SJCRH30 (cell line): ENCODE data around the gene NLRP14. TPM values are rescaled to one million over a fixed set of nuclear protein-coding genes. Genes with fewer than 3 reads are reported as not detected.

Experiments
- DNase-seq, 2 experiments: peaks; one replicate each; pipeline ENCODE4 v3.0.0-alpha.2; 2015 to 2020
- H3K27ac ChIP-seq: fragments of 250-450 bp; sonication (Bioruptor Pico); 2 replicates; pipeline ENCODE4 v1.5.1; 2020; ENCODE audit warnings: mild to moderate bottlenecking, moderate library complexity
- H3K27me3 ChIP-seq: fragments of 250-450 bp; sonication (Bioruptor Pico); 2 replicates; pipeline ENCODE4 v1.5.1; 2020; ENCODE audit warnings: mild to moderate bottlenecking, moderate library complexity
- H3K36me3 ChIP-seq: fragments of 250-450 bp; sonication (Bioruptor Pico); 2 replicates; pipeline ENCODE4 v1.5.1; 2020; ENCODE audit warnings: mild to moderate bottlenecking, moderate library complexity
- H3K4me1 ChIP-seq: fragments of 250-450 bp; sonication (Bioruptor Pico); 2 replicates; pipeline ENCODE4 v1.5.1; 2020; ENCODE audit warnings: mild to moderate bottlenecking, moderate library complexity
- H3K4me3 ChIP-seq: fragments of 250-450 bp; sonication (Bioruptor Pico); 2 replicates; pipeline ENCODE4 v1.5.1; 2020; ENCODE audit warnings: mild to moderate bottlenecking, moderate library complexity
- H3K9me3 ChIP-seq: fragments of 250-450 bp; sonication (Bioruptor Pico); replicated peaks from 2 replicates; pipeline ENCODE4 v1.5.1; 2020; ENCODE audit warnings: mild to moderate bottlenecking, moderate library complexity
- total RNA-seq: library from RNA; depleted of rRNA; stranded (reverse); fragments of >200 nt; shearing (Covaris generic); gene quantifications from 2 replicates; pipeline ENCODE4 v1.2.3, GENCODE V29; 2014

The NLRP14 gene
- total RNA-seq, 1 experiment from 2014 or later: not detected

DNA sequence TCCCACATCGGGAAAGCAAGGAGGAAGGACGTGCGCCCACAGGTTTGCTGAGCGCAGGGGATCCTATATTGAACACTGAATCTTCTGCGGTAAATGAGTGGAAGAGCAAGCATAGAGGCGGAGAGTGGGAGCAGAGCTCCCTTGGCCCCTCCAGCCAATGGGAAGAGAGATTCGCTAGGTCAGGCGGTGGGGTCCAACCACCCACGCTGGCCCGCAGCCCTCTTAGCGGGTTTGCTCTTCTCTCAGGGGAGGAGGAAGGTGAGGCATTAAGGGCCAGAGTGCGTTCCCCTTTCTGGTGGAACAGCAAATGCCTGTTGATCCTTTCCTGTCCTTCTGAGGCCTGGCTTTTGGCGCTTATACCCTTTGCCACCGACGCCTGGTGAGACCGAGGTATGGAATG lies 10.6 kb downstream of the NLRP14 start:
- H3K27me3 ChIP-seq: no peaks in the 10 kb centered on the region; the same call in none of the 2 replicates
- DNase-seq: no peak
- no peaks in the 10 kb centered on the region for H3K9me3 ChIP-seq
- no peaks in the 10 kb centered on the region for H3K36me3 ChIP-seq
- no peak overlapping the region for H3K4me3 ChIP-seq
- H3K27ac ChIP-seq: no peak overlapping the region
- H3K4me1 ChIP-seq: no peaks in the 10 kb centered on the region

DNA sequence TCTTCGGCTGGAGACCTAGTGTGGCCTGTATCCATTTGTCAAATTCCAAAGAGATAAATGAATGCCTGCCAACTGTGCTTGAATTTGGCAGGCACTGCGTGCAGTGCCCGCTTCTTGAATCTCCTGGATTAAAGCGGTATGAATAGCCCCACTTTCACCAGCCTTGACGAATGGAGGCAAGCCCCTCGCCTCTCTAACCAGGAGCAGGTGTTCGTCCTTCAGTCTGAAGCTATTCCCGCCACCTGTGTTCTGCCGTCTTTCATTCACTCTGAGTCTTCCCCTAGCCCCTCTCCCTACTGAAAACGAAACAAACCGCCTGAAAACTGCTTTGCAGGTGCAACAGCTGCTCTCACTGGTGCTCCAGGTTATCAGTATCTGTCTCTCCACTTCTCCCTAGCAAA lies 11.2 kb downstream of the NLRP14 start:
- no peaks in the 10 kb centered on the region for H3K9me3 ChIP-seq
- DNase-seq: peak in 1 of 2 experiments; percentile 32
- H3K27me3 ChIP-seq: peaks cover 4% of the 10 kb centered on the region
- H3K36me3 ChIP-seq: no peaks in the 10 kb centered on the region
- no peak overlapping the region for H3K4me3 ChIP-seq
- H3K4me1 ChIP-seq: no peaks in the 10 kb centered on the region
- H3K27ac ChIP-seq: no peak overlapping the region

DNA sequence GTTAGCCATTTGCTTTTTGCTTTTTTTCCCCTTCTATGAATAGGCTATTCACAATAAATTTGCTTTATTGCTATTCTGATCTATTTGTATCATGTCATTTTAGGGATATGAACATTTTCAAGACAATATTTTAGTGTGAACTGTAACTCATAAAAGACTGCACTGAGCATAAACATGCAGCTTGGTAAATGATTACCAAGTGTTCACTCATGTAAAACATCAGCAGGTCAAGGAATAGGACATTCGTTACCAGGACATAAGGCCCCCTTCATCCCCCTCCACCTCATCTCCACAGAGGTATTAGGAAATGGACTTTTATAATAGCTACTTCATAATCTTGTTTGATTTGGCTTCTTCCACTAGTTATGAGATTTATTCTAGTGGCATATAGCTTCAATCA lies 12.4 kb downstream of the NLRP14 start:
- Histone ChIP-seq H3K4me1 (no peaks in the 10 kb centered on the region), H3K4me3 (no peak overlapping the region), H3K27ac (no peak overlapping the region), H3K9me3 (no peaks in the 10 kb centered on the region), H3K36me3 (no peaks in the 10 kb centered on the region), H3K27me3 (peaks cover 4% of the 10 kb centered on the region)
- DNase-seq: no peak

DNA sequence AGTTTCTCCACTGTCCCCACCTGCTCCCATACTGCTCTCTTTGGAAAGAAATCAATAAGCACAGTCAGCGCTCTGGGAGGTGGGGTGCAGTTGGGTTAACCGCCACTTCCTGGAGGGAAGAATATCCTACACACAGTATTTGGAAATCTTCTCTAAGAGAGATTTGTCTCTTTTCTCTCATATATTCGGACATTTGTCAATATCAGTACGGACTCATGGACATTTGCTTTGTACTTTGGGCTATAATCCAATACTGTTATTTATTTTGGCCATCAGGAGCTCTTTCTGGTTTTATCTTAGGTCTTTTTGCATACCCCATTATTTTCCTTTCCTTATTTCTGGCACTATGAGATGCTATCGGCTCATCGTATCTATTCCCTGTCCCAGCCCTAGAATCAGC lies 13.7 kb downstream of the NLRP14 start:
- Histone ChIP-seq H3K4me3 (no peak overlapping the region), H3K4me1 (no peaks in the 10 kb centered on the region), H3K9me3 (no peaks in the 10 kb centered on the region), H3K27ac (no peak overlapping the region), H3K27me3 (peaks cover 4% of the 10 kb centered on the region), H3K36me3 (no peaks in the 10 kb centered on the region)
- no peak for DNase-seq

DNA sequence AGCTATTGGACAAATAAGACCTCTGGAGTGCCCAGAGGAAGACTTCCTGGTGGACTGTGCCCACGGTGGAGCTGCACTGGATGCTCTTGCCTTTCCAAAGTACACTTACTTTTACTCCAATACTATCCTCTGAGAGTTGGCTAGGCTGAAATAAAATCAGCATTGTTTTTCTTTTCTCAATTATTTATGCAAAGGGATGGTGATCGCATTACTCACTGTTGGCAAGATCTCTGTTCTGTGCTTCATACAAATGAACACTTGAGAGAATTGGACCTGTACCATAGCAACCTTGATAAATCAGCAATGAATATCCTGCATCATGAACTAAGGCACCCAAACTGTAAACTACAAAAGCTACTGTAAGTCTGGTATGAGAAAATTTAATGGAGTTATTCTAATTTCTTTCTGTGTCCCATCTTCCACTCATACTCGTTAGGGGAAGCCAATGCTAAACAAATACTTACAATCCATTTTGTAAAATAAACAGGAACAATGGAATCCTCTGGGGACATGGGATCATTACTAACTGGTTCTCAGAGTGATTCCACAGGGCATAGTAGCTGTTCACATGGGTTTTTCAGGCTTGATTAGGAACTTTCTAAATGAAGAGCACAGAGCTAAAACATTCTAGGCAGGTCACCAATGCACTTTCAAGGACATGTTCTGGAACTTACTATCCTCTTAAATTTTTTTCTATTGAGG lies 26.3 kb downstream of the NLRP14 start:
- Histone ChIP-seq H3K9me3 (no peaks in the 10 kb centered on the region), H3K36me3 (no peaks in the 10 kb centered on the region), H3K27me3 (no peaks in the 10 kb centered on the region), H3K4me1 (no peaks in the 10 kb centered on the region), H3K27ac (no peak overlapping the region), H3K4me3 (no peak overlapping the region)
- DNase-seq: no peak

DNA sequence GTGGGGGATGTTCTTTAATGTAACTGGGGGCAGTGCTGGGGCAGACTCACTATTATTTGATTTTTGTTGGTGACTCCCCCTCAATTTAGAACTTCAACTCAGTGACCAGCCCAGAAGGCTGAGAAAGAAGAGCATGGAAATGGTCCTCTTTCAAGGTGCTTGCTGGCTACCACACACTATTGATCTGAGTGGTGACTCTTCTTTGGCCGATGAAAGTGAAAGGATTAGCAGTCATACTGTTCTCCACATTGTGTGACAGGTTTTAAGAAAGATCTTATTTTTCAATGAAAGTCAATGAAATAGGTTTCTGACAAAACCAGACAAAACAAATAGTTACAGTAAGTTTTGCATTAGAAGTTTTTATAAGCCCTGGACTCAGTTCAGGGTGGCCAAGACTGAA lies 29.9 kb downstream of the NLRP14 start:
- Histone ChIP-seq H3K4me1 (no peaks in the 10 kb centered on the region), H3K4me3 (no peak overlapping the region), H3K27me3 (no peaks in the 10 kb centered on the region), H3K27ac (no peak overlapping the region), H3K36me3 (no peaks in the 10 kb centered on the region), H3K9me3 (no peaks in the 10 kb centered on the region)
- DNase-seq: no peak

DNA sequence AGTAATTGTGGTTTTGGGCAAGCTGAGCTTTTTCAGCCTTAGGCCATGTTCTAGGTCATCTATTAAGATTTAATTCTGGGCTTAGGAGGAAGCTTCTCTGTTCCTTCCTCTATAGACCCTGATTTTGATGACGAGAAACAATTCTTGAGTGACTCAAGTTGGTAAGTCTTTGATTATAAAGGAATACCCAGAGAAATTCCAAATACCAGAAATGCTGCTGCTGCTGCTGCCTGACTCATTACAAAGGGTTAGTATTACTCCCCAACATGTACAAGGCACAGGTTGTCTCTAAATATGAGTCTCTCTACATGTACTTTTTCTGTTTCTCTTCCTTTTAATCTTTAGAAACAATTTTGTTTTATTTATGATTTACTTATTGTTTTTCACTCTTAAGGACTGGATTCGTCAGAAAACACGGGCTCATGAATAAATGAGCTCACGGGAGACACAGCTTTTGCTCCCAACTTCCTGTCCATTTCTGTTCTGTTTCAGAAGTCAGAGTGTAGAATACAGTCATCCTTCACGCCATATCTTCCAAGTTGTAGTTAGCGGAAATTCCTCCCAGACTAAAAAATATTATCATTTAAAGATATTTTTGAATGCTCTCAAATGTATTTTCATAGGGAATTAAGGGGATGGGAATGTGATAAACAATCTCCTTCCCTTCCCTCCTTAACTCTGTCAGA lies 36.7 kb downstream of the NLRP14 start:
- Histone ChIP-seq H3K4me1 (no peaks in the 10 kb centered on the region), H3K4me3 (no peak overlapping the region), H3K27ac (no peak overlapping the region), H3K36me3 (no peaks in the 10 kb centered on the region), H3K9me3 (no peaks in the 10 kb centered on the region), H3K27me3 (no peaks in the 10 kb centered on the region)
- DNase-seq: no peak

DNA sequence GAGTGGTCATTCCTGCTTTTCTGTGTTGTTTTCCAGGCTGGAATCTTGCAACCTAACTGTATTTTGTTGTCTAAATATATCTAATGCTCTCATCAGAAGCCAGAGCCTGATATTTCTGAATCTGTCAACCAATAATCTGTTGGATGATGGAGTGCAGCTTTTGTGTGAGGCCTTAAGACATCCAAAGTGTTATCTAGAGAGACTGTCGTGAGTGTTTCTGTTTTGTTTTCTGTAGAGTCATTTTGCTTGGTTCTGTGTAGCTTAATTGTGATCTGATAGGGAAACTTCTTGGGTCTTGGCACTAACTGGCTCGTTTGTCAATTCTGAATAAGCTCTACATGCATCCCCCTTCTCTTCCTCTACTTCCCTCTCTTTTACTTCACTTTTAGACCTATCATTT lies 37.4 kb downstream of the NLRP14 start:
- Histone ChIP-seq H3K27ac (no peak overlapping the region), H3K27me3 (no peaks in the 10 kb centered on the region), H3K4me3 (no peak overlapping the region), H3K9me3 (no peaks in the 10 kb centered on the region), H3K36me3 (no peaks in the 10 kb centered on the region), H3K4me1 (no peaks in the 10 kb centered on the region)
- DNase-seq: no peak

DNA sequence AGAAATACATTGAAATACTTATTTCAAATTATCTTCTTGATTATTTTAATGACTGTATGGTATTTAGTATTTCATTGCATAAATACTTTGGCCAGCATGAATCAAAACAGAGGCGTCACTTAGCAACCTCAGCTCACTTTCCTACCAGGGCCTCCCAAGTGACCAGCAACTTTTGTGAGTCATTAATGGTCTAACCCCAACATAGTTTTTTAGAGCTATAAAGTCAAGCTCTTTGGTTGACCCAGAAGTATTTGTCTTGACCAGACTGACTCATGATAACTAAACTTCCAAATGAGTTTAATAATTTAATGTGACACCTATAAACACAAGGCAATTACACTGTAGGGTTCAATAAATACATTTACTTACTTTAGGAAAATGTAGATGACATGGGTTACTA lies 40.6 kb downstream of the NLRP14 start:
- no peaks in the 10 kb centered on the region for H3K4me1 ChIP-seq
- no peaks in the 10 kb centered on the region for H3K9me3 ChIP-seq
- H3K27ac ChIP-seq: no peak overlapping the region
- no peak overlapping the region for H3K4me3 ChIP-seq
- no peak for DNase-seq
- no peaks in the 10 kb centered on the region for H3K27me3 ChIP-seq
- no peaks in the 10 kb centered on the region for H3K36me3 ChIP-seq

DNA sequence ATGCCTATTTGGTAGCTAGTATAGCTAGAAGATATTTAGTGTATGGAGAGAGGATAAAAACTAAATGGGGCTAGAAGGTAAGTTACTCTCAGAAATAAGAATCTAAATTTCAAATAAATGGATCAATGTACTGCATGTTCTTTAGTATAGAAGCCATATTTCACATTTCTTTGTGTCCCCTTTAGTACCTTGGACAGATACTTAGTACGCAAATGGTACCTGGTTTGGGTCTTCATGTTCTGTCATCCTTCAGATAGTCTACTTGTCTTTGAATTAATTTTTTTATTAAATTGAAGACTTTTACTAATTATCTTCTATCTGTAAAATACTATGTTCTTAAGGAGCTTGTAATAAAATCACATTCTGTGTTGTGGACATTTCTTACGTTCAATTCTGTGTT lies 42.3 kb downstream of the NLRP14 start:
- Histone ChIP-seq H3K9me3 (no peaks in the 10 kb centered on the region), H3K4me1 (no peaks in the 10 kb centered on the region), H3K4me3 (no peak overlapping the region), H3K27ac (no peak overlapping the region), H3K27me3 (no peaks in the 10 kb centered on the region), H3K36me3 (no peaks in the 10 kb centered on the region)
- no peak for DNase-seq

DNA sequence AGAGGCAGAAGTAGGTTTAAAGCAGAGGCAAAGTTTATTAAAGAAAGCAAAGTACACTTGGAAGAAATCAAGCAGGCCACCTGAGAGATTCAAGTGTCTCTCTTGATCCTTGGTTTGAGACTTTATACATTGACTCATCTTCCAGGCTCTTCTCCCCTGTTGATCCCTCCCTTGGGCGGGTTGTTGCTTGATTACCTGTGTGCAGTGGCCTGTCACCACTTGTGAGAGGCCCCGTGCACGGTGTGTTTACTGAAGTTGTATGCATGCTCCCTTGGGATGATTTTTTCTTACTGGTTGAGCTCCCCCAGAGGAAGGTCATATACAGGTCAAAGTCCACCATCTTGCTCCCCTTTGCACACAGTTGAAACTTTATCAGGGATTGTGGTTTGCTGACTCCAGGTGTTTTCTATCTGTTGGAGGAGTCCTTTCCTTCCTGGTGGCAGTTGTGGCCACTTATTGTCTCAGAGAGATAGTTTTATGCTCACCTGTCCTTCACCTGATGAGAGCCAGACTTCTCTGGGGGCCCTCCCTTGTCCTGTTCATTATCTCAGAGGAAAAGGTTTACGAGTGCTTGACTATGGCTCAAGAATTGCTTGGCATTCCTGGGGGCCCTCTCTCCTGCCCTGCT lies 52.2 kb downstream of the NLRP14 start:
- no peaks in the 10 kb centered on the region for H3K4me1 ChIP-seq
- H3K27me3 ChIP-seq: no peaks in the 10 kb centered on the region
- no peak overlapping the region for H3K4me3 ChIP-seq
- no peak for DNase-seq
- H3K9me3 ChIP-seq: no peaks in the 10 kb centered on the region
- H3K36me3 ChIP-seq: no peaks in the 10 kb centered on the region
- no peak overlapping the region for H3K27ac ChIP-seq

DNA sequence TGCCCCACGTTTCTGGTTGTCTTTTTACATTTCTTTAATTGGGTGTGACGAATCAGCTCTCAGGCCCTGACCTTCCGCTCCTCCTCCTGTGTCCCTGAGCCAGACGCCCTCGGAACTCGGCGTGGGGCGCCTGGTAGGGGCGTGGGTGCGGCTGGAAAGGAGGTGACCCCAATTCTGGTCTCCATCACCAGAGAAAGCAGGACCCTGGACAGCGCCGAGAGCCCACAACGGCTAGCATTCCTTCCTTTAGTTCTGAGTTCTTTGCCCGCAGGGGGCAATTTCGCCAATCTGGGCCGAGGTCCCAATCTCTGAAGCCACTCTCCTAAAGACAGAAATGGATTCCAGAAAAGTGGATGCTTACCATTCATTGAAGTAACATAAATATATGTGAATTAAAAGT lies 56.8 kb downstream of the NLRP14 start:
- Histone ChIP-seq H3K36me3 (no peaks in the 10 kb centered on the region), H3K27me3 (no peaks in the 10 kb centered on the region), H3K27ac (no peak overlapping the region), H3K9me3 (no peaks in the 10 kb centered on the region), H3K4me1 (no peaks in the 10 kb centered on the region), H3K4me3 (no peak overlapping the region)
- peak; percentile 19 to 40 for DNase-seq

DNA sequence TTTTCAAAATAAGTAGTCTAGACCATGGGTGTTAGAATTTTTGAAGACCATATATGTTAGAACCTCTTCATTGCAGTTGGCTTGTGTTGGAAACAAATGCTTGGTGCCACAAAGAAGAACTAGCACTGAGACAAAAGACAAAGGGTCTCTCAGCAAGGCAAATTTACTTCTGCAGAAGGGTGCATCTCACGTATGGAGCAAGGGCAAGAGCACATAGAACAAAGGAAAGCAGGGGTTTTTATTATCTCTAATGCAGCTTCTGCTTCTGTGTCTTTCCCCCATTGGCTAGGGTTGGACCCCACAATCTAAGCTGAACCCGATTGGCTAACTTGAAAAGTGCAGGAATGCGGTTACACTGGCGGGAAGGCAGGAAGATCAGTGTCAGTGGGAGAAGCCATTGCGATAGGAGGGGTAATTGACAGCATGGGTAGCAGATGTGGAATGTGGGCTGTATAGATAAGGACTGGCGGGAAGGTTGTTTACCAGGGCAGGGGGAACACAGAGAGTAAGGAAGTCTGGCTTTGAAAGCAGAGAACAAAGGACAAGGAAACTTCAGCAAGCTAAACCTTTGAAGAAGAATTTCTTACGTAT lies 59.4 kb downstream of the NLRP14 start:
- Histone ChIP-seq H3K9me3 (no peaks in the 10 kb centered on the region), H3K4me1 (no peaks in the 10 kb centered on the region), H3K27me3 (no peaks in the 10 kb centered on the region), H3K27ac (no peak overlapping the region), H3K36me3 (no peaks in the 10 kb centered on the region), H3K4me3 (no peak overlapping the region)
- DNase-seq: no peak

DNA sequence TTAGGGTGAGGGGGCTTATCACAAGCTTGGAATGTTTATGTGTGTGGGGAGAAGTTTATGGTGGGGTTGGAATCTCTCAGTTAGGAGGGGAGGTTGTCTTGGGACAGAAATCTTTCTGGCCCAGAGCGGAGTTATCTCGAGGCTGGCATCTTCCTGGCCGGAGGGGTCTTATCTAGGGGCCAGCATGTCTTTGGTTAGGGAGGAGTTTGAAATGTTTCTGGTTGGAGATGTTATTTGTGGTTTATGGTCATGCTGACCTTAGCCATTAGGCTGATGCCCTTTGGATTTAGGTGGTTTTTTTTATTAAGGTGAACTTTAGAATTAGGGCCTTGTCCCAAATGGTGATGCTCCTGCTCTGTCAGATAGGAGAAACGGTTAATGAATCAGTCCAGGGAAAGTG lies 60.6 kb downstream of the NLRP14 start:
- no peak for DNase-seq
- Histone ChIP-seq H3K4me3 (no peak overlapping the region), H3K4me1 (no peaks in the 10 kb centered on the region), H3K27ac (no peak overlapping the region), H3K27me3 (no peaks in the 10 kb centered on the region), H3K9me3 (no peaks in the 10 kb centered on the region), H3K36me3 (no peaks in the 10 kb centered on the region)

DNA sequence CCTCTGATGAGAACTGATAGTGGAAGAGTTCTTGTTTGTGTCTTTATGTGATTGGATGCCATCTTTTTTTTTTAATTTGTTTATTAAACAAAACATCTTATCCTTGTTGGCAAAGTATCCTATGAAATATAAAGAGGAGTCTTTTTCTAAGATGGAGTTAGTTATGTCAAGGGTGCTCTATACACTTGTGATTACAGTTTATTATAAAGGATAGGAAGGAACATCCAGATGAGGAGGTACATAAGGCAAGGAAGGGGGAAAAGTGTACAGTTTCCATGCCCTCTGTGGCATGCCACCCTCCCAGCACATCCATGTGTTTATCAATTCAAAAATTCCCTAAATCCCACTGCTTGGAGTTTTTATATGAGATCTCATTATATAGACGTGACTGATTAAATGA lies 61.2 kb downstream of the NLRP14 start:
- Histone ChIP-seq H3K36me3 (no peaks in the 10 kb centered on the region), H3K4me1 (no peaks in the 10 kb centered on the region), H3K4me3 (no peak overlapping the region), H3K9me3 (no peaks in the 10 kb centered on the region), H3K27ac (no peak overlapping the region), H3K27me3 (no peaks in the 10 kb centered on the region)
- no peak for DNase-seq
